Measurements from ENCODE around the gene TCN2.
A peak's percentile ranks its signal among the peaks of the same experiment; 100 is the strongest.
"Not testable (repeated sequence)": the region's sequence is repeated elsewhere in the genome, so short reads cannot be mapped to it uniquely, and the experiment has no call there.

The TCN2 gene

DNA sequence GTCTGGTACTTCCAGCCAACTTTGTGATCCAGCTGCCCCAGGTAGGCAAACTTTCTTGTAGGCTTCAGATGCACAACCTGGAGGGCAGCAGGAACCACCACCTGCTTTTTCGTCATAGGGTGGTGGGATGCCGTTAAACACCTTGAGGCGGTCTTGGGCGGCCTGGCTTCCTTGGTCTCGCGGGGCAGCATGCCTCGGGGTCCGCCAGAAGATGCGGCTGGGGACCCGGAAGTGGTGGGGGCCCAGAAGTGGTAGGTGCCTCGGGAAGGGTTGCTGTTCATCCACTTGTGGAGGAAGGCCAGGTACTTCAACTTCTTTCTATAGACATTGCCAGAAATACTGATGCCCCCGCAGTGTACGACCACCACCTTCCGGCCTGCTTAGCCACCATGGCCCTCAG is 47.4 kb downstream of the TCN2 start:
- DNase-seq (ENCODE audit: insufficient read length, low spot score) = no peak
- no peak for FAIRE-seq
- TF ChIP-seq POLR2A (IDR thresholded peaks at IDR 0.05; ENCODE audit: low read depth, low read length) = no peak

GRCh38 chr22:30655532-30655931 is 48.6 kb downstream of the TCN2 start:
- no peak for DNase-seq (ENCODE audit: insufficient read length, low spot score)
- no peak for FAIRE-seq
- no peak for TF ChIP-seq POLR2A (IDR thresholded peaks at IDR 0.05; ENCODE audit: low read depth, low read length)

DNA sequence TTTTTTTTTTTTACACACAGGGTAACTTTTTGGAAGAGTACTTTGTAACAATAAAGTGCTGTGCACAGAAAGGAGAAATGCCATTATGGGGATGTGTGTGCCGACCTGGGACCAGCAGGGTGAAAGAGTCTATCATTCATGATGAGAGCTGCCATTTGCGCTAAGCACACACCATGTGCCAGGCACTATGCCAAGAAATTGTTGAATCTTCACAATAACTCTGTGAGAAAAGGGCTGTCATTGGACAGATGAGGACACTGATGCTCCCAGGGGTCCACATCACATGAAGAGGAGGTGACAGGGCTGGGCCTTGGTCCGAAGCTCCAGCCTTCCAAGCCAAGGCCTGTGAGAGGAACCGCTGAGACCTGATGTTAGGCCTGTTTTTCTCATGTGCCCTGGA is 55.1 kb downstream of the TCN2 start:
- DNase-seq (ENCODE audit: insufficient read length, low spot score) (no peak), FAIRE-seq (no peak)
- TF ChIP-seq POLR2A (IDR thresholded peaks at IDR 0.05; ENCODE audit: low read depth, low read length) = no peak

- FAIRE-seq (no peak), DNase-seq (ENCODE audit: insufficient read length, low spot score) (no peak)
- TF ChIP-seq POLR2A (IDR thresholded peaks at IDR 0.05; ENCODE audit: low read depth, low read length) = no peak
Observed at GRCh38 chr22:30664798-30665197, 57.8 kb downstream of the TCN2 start.

- DNase-seq (ENCODE audit: insufficient read length, low spot score) (no peak), FAIRE-seq (no peak)
- no peak for TF ChIP-seq POLR2A (IDR thresholded peaks at IDR 0.05; ENCODE audit: low read depth, low read length)
Observed at GRCh38 chr22:30665266-30665665, 58.3 kb downstream of the TCN2 start.

- TF ChIP-seq POLR2A (IDR thresholded peaks at IDR 0.05; ENCODE audit: low read depth, low read length) = no peak
- FAIRE-seq (no peak), DNase-seq (ENCODE audit: insufficient read length, low spot score) (no peak)
Observed at GRCh38 chr22:30665786-30666185, 58.8 kb downstream of the TCN2 start.

DNA sequence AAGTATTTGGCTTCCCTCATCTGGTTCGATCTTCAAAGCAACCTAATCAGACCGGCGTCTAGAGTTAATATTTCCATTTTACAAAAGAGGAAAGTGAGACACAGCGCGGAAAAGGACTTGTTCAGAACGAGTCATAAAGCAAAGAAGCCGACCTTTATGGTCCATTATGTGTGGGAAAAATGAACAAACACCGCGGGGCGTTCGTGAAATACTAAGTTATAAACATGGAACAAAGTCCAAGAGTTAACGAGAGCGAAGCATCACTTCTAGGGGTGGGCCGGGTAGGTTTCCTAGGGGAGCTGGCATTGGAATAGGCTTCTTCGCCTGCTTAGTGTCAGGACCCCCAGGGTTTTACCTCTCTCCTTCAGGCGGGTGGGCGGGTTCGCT is 60.1 kb downstream of the TCN2 start:
- FAIRE-seq (no peak), DNase-seq (ENCODE audit: insufficient read length, low spot score) (no peak)
- no peak for TF ChIP-seq POLR2A (IDR thresholded peaks at IDR 0.05; ENCODE audit: low read depth, low read length)

DNA sequence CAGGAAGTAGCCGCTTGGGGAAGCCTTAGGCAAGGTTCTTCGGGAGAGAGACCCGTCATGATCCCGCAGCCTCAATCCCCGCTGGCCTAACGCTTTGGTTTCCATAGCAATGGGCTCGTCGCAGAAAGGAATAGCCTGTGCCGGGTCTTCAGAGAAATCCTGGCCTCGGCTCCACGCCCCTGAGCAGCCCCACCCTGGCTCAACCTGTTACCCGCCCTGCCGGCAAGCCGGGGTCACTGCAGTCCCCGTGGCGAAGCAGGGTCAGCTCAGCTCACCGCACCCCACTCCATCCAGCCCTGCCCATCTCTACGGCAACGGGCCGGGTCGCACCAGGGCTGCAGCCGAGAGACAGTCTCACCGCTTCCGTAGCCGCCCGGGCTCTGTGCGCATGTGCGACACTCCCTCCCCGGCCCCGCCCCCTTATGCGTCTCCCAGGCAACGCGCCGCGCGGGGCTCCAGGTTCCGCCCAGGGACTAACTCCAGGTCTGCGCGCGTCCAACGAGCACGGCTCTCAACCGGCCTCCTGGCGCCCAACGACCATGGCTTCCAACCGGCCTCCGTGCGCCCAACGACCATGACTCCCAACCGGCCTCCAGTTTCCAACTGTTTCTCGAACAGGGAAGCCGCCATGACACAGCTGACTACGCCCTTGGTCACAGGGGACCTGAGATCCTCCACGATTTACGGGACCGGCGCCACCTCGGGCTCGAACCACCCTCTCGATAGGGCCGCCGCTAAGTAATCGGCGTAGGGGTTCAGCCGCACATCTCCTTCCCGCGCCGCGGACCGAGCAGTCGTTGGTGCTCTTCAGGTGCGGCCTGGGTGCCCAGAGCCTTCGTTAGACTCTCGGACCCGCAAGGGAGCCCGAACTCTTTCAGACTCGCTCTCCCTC is 60.8 kb downstream of the TCN2 start, which contains the start of gene DUSP18:
TSS of gene DUSP18 (minus strand) at position 382 of the 892 bp plus-strand sequence. CDS start 3,872 bp downstream, outside the sequence.
- TF ChIP-seq POLR2A (IDR thresholded peaks at IDR 0.05; ENCODE audit: low read depth, low read length) = peak; percentile 59
- peak; percentile 91 for DNase-seq (ENCODE audit: insufficient read length, low spot score)
- FAIRE-seq = peak; percentile 43

DNA sequence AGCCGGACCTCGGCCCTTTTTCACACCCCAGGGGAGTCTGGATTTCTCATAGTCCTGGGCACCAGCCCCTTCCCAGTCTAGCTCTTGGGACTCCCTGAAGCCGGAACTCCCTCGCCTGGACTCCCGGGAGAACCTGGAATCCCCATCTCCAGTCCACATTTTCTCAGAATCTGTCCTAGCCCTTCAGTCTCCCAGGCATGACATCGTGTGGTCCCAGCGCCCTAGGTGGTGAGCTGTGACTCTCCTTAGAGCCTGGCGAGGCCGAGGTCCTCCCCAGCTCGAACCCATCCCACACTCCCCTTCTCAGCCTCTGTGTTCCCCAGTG is 61.4 kb downstream of the TCN2 start:
- no peak for DNase-seq (ENCODE audit: insufficient read length, low spot score)
- TF ChIP-seq POLR2A (IDR thresholded peaks at IDR 0.05; ENCODE audit: low read depth, low read length) = no peak
- FAIRE-seq = no peak

- DNase-seq (ENCODE audit: insufficient read length, low spot score) (no peak), FAIRE-seq (no peak)
- TF ChIP-seq POLR2A (IDR thresholded peaks at IDR 0.05; ENCODE audit: low read depth, low read length) = no peak
Observed at GRCh38 chr22:30671071-30671470, 64.1 kb downstream of the TCN2 start.

- no peak for TF ChIP-seq POLR2A (IDR thresholded peaks at IDR 0.05; ENCODE audit: low read depth, low read length)
- DNase-seq (ENCODE audit: insufficient read length, low spot score) (no peak), FAIRE-seq (no peak)
Observed at GRCh38 chr22:30673136-30673535, 66.2 kb downstream of the TCN2 start.

GRCh38 chr22:30674482-30674881 is 67.5 kb downstream of the TCN2 start:
- no peak for DNase-seq (ENCODE audit: insufficient read length, low spot score)
- no peak for TF ChIP-seq POLR2A (IDR thresholded peaks at IDR 0.05; ENCODE audit: low read depth, low read length)
- no peak for FAIRE-seq

DNA sequence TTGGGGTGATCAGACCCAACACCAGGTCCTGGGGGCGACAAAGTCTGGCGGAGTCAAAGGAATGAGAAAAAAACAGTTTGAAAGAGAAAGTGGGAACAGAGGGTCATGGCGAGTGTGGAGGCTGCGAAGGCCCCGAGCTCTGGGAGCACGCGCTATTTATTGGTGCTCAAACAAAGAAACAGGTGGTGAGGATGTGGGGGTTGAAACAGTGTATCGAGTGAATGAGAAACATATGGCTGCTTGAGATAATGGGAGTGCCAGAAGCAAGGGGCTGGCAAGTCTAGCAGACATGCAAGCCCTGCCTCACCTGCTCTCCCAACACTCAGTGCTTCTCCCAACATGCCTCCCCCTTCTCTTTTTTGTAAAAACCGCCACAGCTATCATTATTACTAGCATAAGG is 68.5 kb downstream of the TCN2 start:
- no peak for TF ChIP-seq POLR2A (IDR thresholded peaks at IDR 0.05; ENCODE audit: low read depth, low read length)
- DNase-seq (ENCODE audit: insufficient read length, low spot score) = no peak
- no peak for FAIRE-seq

- DNase-seq (ENCODE audit: insufficient read length, low spot score); FAIRE-seq: not testable (repeated sequence)
Observed at GRCh38 chr22:30676565-30676964, 69.6 kb downstream of the TCN2 start.
